Chondrocyte (in vitro differentiated cells): ENCODE results near the gene COLEC11. TPM values are rescaled to one million over a fixed set of nuclear protein-coding genes. Genes with fewer than 3 reads are reported as not detected.
A peak's percentile ranks its signal among the peaks of the same experiment; 100 is the strongest.

ENCODE experiments used
- DNase-seq: peaks from one replicate; pipeline ENCODE4 v3.0.0; 2021; ENCODE audit warnings: mixed read lengths, low spot score
- H3K27ac Mint-ChIP-seq: one replicate; pipeline ENCODE4 v1.8.0; 2021; ENCODE audit warnings: mild to moderate bottlenecking, moderate library complexity, mixed read lengths; ENCODE audit not compliant: unreplicated experiment
- H3K27me3 Mint-ChIP-seq: 2 replicates; pipeline ENCODE4 v1.8.0; 2021; ENCODE audit warnings: low read depth, mixed read lengths
- H3K36me3 Mint-ChIP-seq: 2 replicates; pipeline ENCODE4 v1.8.0; 2021; ENCODE audit warnings: low read depth, mixed read lengths
- H3K4me1 Mint-ChIP-seq: 2 replicates; pipeline ENCODE4 v1.8.0; 2021; ENCODE audit warnings: low read depth, mild to moderate bottlenecking, mixed read lengths
- H3K4me3 Mint-ChIP-seq: one replicate; pipeline ENCODE4 v1.8.0; 2021; ENCODE audit warnings: mild to moderate bottlenecking, moderate library complexity, mixed read lengths; ENCODE audit not compliant: unreplicated experiment
- H3K9me3 Mint-ChIP-seq: 2 replicates; pipeline ENCODE4 v1.8.0; 2021; ENCODE audit warnings: low read depth, mixed read lengths
- CTCF ChIP-seq: fragments of 200-600 bp; sonication (generic); IDR thresholded peaks from 2 replicates; pipeline ENCODE4 v1.5.0; 2021; ENCODE audit warnings: antibody characterized with exemption, mild to moderate bottlenecking, moderate library complexity
- total RNA-seq: library from RNA; stranded (reverse); gene quantifications from 3 replicates; pipeline ENCODE4 v1.2.1, GENCODE V29; 2021

COLEC11 gene
- total RNA-seq, 1 donor from 2014 or later, result not detected

GRCh38 chr2:3587021-3587420, 7.9 kb upstream of the COLEC11 start:
- no peak for TF ChIP-seq CTCF
- Mint-ChIP-seq H3K27ac (no peak overlapping the region), H3K27me3 (no peaks in the 10 kb centered on the region), H3K9me3 (no peaks in the 10 kb centered on the region), H3K4me1 (peaks cover 26% of the 10 kb centered on the region), H3K4me3 (no peak overlapping the region), H3K36me3 (peaks cover 3% of the 10 kb centered on the region)
- DNase-seq, result peak; percentile 19

DNA sequence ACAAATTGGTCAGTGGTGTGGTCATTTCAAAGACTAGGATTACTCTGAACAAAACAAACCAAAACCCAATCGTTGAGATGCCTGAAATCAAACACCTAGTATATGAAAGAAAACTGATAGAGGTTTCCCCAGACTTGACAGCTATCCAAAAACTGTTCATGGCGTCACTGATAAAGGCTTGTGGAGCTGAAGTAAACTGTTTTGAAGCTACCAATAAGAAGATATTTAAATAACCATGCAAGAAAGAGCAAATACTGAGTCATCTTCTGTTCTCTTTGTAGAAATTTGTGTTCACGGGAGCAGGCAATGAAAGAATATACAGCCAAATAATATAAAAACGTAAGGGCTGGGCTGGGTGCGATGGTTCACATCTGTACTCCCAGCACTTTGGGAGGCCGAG, 7.5 kb upstream of the COLEC11 start:
- H3K36me3 Mint-ChIP-seq, result peaks cover 3% of the 10 kb centered on the region

GRCh38 chr2:3588084-3588483, 6.8 kb upstream of the COLEC11 start:
- H3K4me1 Mint-ChIP-seq, result peaks cover 26% of the 10 kb centered on the region
- no peaks in the 10 kb centered on the region for H3K9me3 Mint-ChIP-seq
- DNase-seq, result peak; percentile 35
- H3K27ac Mint-ChIP-seq, result no peak overlapping the region
- TF ChIP-seq CTCF, result no peak
- no peak overlapping the region for H3K4me3 Mint-ChIP-seq
- peaks cover 3% of the 10 kb centered on the region for H3K36me3 Mint-ChIP-seq
- H3K27me3 Mint-ChIP-seq, result no peaks in the 10 kb centered on the region

More for the DNA sequence above, 7.5 kb upstream of the COLEC11 start:
- TF ChIP-seq CTCF, result no peak
- DNase-seq, result no peak
- Mint-ChIP-seq H3K4me1 (peaks cover 26% of the 10 kb centered on the region), H3K27me3 (no peaks in the 10 kb centered on the region), H3K27ac (no peak overlapping the region), H3K4me3 (no peak overlapping the region), H3K9me3 (no peaks in the 10 kb centered on the region)

DNA sequence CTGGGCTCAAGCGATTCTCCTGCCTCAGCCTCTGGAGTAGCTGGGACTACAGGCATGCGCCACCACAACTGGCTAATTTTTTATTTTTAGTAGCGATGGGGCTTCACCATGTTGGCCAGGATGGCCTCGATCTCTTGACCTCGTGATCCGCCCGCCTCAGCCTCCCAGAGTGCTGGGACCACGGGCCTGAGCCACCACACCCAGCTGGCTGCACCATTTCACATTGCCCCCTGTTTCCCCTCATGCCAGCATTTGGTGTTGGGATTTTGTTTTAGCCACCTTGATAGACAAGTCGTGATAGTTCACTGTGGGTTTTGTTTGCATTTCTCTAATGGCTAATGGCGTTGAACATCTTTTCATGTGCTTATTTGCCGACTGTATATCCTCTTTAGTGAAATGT, 5.8 kb upstream of the COLEC11 start:
- Mint-ChIP-seq H3K4me3 (no peak overlapping the region), H3K4me1 (peaks cover 26% of the 10 kb centered on the region), H3K9me3 (no peaks in the 10 kb centered on the region), H3K27ac (no peak overlapping the region), H3K27me3 (no peaks in the 10 kb centered on the region), H3K36me3 (peaks cover 1% of the 10 kb centered on the region)
- DNase-seq, result peak; percentile 30
- TF ChIP-seq CTCF, result no peak

DNA sequence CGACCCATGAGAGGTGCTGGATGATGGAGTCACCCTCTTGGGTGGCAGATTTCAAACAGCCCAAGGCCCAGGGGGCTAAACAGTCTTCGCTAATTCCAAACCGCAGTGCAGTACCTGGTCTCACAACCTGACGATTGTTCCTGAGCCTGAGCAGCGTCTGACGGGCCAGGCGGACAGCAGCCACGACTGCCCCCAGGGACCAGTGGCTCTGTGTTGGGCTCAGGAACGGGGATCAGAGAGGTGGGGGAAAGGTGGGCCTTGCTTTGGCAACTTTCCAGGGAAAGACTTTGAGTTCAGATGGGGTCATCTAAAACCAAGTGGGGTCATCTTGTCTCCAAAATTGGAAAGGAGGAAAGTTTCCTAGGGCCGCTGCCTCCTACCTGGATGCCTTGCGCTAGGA, 492 bp downstream of the COLEC11 start:
- no peak overlapping the region for H3K4me3 Mint-ChIP-seq
- H3K9me3 Mint-ChIP-seq, result no peaks in the 10 kb centered on the region
- no peaks in the 10 kb centered on the region for H3K36me3 Mint-ChIP-seq
- peak; percentile 70 for DNase-seq
- TF ChIP-seq CTCF, result no peak
- no peak overlapping the region for H3K27ac Mint-ChIP-seq
- H3K27me3 Mint-ChIP-seq, result peaks cover 2% of the 10 kb centered on the region
- peaks cover 3% of the 10 kb centered on the region for H3K4me1 Mint-ChIP-seq
